ENCODE data around the gene C1QTNF8. TPM values are rescaled to one million over a fixed set of nuclear protein-coding genes. Genes with fewer than 3 reads are reported as not detected.

Gene C1QTNF8
- total RNA-seq, 1 donor from 2014 or later, result not detected

GRCh38 chr16:1122398-1122765 is 26.3 kb upstream of the C1QTNF8 start:
- TF ChIP-seq CTCF (IDR thresholded peaks at IDR 0.05), result no peak
- Histone ChIP-seq H3K9me3 (no peaks in the 10 kb centered on the region), H3K27me3 (ENCODE audit: low read depth) (peaks cover 67% of the 10 kb centered on the region), H3K27ac (no peak overlapping the region), H3K36me3 (no peaks in the 10 kb centered on the region), H3K4me3 (no peak overlapping the region), H3K4me1 (no peaks in the 10 kb centered on the region)
- DNase-seq (no peak), ATAC-seq (no peak)
- intact Hi-C loops (cut with DNase I), result no loop called here

- no peak overlapping the region for H3K27ac ChIP-seq
- no peaks in the 10 kb centered on the region for H3K36me3 ChIP-seq
- intact Hi-C loops (cut with DNase I), result no loop called here
- H3K9me3 ChIP-seq, result no peaks in the 10 kb centered on the region
- TF ChIP-seq CTCF (IDR thresholded peaks at IDR 0.05), result no peak
- H3K4me3 ChIP-seq, result no peak overlapping the region
- no peaks in the 10 kb centered on the region for H3K4me1 ChIP-seq
- ATAC-seq (no peak), DNase-seq (no peak)
- H3K27me3 ChIP-seq (ENCODE audit: low read depth), result peaks cover 71% of the 10 kb centered on the region
Measured at GRCh38 chr16:1121601-1122397, 25.8 kb upstream of the C1QTNF8 start.

GRCh38 chr16:1121009-1121408 is 25.0 kb upstream of the C1QTNF8 start:
- H3K4me3 ChIP-seq, result no peak overlapping the region
- DNase-seq (no peak), ATAC-seq (no peak)
- peaks cover 67% of the 10 kb centered on the region for H3K27me3 ChIP-seq (ENCODE audit: low read depth)
- intact Hi-C loops (cut with DNase I), result no loop called here
- H3K36me3 ChIP-seq, result no peaks in the 10 kb centered on the region
- TF ChIP-seq CTCF (IDR thresholded peaks at IDR 0.05), result no peak
- no peaks in the 10 kb centered on the region for H3K4me1 ChIP-seq
- no peaks in the 10 kb centered on the region for H3K9me3 ChIP-seq
- H3K27ac ChIP-seq, result no peak overlapping the region

GRCh38 chr16:1120577-1120941 is 24.5 kb upstream of the C1QTNF8 start:
- H3K4me1 ChIP-seq, result no peaks in the 10 kb centered on the region
- no peak for TF ChIP-seq CTCF (IDR thresholded peaks at IDR 0.05)
- no peak overlapping the region for H3K4me3 ChIP-seq
- ATAC-seq (no peak), DNase-seq (no peak)
- no peaks in the 10 kb centered on the region for H3K36me3 ChIP-seq
- H3K27ac ChIP-seq, result no peak overlapping the region
- H3K27me3 ChIP-seq (ENCODE audit: low read depth), result peaks cover 63% of the 10 kb centered on the region
- intact Hi-C loops (cut with DNase I), result no loop called here
- H3K9me3 ChIP-seq, result no peaks in the 10 kb centered on the region

- H3K27ac ChIP-seq, result no peak overlapping the region
- DNase-seq (no peak), ATAC-seq (no peak)
- H3K27me3 ChIP-seq (ENCODE audit: low read depth), result peaks cover 57% of the 10 kb centered on the region
- H3K4me1 ChIP-seq, result no peaks in the 10 kb centered on the region
- H3K9me3 ChIP-seq, result no peaks in the 10 kb centered on the region
- H3K36me3 ChIP-seq, result no peaks in the 10 kb centered on the region
- intact Hi-C loops (cut with DNase I), result no loop called here
- no peak overlapping the region for H3K4me3 ChIP-seq
- no peak for TF ChIP-seq CTCF (IDR thresholded peaks at IDR 0.05)
Measured at GRCh38 chr16:1119766-1120576, 23.9 kb upstream of the C1QTNF8 start.
